NCI-H2081 (cell line): ENCODE measurements around the gene APOC4.
"Not testable (repeated sequence)": the region's sequence is repeated elsewhere in the genome, so short reads cannot be mapped to it uniquely, and the experiment has no call there.

Source experiments
- DNase-seq, 2 experiments: peaks; one replicate each; lab custom pipeline; 2025; lab: John Stamatoyannopoulos, UW

APOC4 gene

DNA sequence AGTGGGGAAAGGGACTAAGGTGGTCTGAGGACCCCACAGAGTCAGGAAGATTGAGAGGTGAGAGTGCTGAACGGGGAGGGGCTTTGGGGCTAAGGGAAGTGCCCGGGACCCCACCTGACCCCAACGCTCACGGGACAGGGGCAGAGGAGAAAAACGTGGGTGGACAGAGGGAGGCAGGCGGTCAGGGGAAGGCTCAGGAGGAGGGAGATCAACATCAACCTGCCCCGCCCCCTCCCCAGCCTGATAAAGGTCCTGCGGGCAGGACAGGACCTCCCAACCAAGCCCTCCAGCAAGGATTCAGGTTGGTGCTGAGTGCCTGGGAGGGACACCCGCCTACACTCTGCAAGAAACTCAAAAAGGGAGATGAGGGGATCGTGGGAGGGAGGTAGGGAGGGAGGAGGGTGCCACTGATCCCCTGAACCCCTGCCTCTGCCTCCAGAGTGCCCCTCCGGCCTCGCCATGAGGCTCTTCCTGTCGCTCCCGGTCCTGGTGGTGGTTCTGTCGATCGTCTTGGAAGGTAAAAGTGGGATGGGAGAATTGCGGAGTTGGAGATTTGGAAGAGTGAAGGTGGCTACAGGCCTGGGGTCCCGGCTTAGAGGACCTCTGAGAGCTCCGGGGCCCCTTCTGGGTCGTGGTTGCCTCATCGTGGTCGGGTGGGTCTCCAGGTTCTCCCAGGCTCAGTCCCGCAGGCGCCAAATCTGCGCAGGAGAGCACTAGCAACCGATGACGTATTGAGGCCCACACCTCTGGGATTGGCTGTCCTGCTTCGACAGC, 27.4 kb upstream of the APOC4 start, which contains the start of gene APOC1:
APOC1 (plus strand) TSS at position 176 of the 774 bp plus-strand sequence; CDS start at position 460, 284 bp downstream.
- DNase-seq: peak; percentile 80 to 88

DNA sequence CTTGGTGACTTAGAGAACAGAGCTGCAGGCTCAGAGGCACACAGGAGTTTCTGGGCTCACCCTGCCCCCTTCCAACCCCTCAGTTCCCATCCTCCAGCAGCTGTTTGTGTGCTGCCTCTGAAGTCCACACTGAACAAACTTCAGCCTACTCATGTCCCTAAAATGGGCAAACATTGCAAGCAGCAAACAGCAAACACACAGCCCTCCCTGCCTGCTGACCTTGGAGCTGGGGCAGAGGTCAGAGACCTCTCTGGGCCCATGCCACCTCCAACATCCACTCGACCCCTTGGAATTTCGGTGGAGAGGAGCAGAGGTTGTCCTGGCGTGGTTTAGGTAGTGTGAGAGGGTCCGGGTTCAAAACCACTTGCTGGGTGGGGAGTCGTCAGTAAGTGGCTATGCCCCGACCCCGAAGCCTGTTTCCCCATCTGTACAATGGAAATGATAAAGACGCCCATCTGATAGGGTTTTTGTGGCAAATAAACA, 17.8 kb upstream of the APOC4 start:
- DNase-seq: no peak

DNA sequence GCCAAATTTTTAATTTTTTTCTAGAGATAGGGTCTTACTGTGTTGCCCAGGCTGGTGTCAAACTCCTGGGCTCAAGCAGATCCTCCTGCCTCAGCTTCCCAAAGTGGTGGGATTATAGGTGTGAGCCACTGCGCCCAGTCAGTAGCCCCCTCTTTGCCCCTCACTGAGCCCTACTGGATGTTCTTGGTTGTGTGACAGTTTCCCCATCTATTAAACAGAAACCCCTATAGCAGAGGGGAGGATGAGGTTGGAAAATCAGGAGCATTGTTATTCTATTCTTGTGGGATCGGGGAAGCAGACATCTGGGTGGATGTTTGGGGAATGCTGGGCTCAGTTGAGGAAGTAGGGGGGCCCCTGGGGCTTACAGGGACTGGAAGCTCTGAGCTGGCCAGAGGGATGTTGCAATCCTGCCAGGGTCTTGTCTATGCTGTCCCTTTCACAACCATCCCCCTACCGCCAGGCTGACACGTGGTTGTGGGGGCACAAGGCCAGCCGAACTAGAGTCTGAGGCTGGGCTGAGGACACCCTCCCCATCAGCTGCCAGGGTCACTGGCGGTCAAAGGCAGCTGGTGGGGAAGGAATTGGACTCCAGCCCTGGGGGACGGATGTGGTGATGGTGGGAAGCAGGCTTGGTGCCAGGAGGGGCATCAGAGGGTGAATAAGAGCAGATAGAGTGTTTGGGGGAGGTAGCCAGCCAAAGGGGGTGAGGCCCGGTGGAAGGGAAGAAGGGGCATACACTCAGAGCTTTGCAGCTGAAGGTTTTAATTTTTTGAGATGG, 16.7 kb upstream of the APOC4 start:
- no peak for DNase-seq

DNA sequence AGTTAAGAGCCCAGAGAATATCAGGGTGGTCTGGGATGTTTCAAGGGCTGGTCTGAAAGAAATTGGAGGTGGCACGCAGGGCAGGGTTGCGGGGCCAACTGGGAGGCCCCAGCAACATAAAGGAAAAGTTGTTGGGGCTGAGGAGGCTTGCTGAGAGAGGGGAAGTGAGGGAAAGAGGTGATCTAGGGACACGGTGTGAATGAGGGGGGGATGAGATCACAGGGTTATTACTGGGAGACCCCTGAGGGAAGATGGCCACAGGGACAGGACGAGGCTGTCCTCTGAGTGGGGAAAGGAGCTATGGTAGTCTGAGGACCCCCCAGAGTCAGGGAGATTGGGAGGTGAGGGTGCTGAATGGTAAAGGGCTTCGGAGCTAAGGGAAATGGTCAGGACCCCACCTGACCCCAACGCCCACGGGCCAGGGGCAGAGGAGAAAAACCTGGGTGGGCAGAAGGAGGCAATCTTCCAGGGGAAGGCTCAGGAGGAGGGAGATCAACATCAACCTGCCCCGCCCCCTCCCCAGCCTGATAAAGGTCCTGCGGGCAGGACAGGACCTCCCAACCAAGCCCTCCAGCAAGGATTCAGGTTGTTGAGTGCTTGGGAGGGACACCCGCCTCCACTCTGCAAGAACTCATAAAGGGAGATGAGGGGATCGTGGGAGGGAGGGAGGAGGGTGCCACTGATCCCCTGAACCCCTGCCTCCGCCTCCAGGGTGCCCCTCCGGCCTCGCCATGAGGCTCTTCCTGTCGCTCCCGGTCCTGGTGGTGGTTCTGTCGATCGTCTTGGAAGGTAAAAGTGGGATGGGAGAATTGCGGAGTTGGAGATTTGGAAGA, 15.6 kb upstream of the APOC4 start:
- not testable (repeated sequence) for DNase-seq

DNA sequence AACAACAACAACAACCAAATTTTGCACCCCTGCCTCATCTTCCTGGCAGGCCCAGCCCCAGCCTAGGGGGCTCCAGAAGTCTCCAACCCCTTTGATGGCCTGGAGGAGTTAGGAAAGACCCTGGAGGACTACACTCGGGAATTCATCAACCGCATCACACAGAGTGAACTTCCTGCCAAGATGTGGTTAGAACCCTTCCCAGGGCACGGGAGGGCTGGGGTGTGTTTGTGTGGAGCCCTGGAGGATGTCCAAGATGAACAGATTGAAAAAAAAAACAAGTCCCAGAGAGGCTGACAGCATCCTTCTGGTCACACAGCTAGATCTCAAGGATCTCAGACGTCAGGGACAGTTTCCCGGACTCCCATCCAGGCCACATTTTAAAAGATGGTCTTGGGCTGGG, 14.3 kb upstream of the APOC4 start:
- DNase-seq: no peak

DNA sequence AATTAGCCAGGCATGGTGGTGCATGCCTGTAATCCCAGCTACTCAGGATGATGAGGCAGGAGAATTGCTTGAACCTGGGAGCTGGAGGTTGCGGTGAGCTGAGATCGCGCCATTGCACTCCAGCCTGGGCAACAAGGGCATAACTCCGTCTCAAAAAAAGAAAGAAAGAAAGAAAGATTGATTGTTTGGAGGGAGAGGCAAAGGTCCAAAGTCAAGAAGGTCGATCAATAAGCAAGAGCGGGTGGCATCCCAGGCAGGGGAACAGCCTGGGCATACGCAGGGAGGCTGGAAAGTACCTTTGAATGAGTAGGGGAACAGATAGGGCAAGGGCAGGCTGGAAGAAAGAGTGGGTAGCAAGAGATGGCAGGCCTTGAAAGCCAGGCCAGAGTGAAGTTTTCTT, 11.9 kb upstream of the APOC4 start:
- DNase-seq: no peak

DNA sequence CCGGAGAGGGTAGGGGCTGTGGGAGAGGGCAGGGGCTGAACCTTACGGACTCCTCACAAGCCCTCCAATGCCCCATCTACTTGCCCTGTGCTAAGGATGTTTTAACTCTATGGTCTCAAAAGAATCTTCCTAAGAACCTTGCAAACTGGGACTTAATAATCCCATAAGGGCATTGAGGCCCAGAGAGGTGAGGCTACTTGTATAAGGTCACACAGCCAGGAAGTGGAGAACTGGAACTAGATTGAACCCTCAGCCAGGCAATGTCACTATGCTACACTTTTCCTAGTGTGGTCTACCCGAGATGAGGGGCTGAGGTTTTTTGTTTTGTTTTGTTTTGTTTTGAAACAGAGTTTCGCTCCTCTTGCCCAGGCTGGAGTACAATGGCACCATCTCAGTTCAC, 10.5 kb upstream of the APOC4 start:
- DNase-seq: no peak

DNA sequence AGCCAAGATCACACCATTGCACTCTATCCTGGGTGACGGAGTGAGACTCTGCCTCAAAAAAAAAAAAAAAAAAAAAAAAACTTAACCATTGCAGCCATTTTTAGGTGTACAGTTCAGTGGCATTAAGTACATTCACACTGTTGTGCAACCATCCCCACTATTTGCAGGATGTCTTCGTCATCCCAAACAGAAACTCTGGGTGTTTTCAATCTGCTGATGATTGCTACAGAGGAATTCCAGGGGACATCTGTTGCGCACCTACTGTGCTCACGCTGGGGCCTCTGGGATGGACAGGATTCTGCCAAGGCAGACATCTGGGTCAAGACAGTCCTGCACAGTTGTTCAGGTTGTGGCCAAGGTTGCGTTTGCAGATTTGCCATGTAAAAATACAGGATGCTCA, 2.4 kb upstream of the APOC4 start:
- no peak for DNase-seq

DNA sequence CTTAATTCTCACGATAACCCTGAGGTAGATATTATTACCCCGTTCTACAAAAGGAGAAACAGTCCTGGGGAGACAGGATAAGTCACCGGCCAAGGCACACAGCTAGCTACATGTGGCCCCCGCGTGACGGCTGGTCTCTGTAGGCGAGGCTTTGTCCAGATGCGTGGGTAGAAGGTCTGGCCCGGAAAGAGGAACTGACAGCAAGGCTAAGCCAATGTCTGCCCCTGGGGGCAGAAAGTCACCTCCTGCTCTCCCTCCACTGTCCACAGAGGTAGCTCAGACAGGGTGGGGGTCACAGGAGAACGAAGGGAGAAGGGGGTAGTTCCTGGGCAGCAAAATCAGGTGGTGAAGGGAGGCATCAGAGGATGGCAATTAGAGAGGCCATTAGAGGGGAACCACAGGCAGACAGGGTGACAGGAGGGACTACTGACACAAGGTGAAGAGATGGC, 1.8 kb downstream of the APOC4 start:
- no peak for DNase-seq

DNA sequence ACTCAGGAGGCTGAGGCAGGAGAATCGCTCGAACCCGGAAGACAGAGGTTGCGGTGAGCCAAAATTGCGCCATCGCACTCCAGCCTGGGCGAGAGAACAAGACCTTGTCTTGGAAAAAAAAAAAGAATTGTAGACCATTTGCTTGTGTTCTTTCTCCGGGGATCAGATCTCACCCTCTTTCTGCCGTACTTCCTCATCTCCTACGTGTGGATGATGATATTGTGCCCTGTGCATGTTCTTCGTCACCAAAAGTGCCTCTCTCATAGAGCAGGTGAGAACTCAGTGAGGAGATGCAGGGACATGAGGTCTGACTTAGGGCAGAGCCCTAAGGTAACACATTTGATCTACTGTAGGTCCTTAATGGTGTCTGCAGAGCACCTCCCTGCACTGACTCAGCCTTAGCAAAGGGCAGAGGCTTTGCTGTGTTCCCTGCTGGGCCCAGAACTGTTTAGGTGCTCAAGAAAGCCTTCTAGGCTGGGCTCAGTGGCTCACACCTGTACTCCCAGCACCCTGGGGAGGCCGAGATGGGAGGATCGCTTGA, 5.1 kb downstream of the APOC4 start:
- no peak for DNase-seq

DNA sequence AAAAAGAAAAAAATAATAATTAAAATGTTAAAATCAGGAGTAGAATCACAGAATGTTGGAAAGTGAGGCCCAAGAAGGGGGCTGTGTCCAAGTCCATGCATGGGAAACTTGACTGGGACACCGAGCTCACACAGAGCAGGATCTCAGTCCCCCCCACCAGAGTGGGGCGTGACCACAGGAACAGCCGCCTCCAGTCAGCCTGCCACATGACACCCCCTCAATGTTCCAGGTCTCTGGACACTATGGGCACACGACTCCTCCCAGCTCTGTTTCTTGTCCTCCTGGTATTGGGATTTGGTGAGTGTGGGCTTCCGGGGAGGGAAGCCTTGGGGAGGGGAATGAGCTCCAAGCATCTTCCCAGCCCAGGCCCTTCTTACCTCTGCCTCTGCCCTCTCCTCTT, 6.2 kb downstream of the APOC4 start:
- DNase-seq: no peak

DNA sequence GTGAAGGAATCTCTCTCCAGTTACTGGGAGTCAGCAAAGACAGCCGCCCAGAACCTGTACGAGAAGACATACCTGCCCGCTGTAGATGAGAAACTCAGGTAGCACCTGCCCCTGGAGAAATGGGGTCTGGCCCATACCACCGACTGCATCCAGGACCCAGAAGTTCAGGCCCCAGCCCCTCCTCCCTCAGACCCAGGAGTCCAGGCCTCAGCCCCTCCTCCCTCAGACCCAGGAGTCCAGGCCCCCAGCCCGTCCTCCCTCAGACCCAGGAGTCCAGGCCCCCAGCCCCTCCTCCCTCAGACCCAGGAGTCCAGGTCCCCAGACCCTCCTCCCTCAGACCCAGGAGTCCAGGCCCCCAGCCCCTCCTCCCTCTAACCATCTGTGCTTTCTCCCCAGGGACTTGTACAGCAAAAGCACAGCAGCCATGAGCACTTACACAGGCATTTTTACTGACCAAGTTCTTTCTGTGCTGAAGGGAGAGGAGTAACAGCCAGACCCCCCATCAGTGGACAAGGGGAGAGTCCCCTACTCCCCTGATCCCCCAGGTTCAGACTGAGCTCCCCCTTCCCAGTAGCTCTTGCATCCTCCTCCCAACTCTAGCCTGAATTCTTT, 6.8 kb downstream of the APOC4 start:
- no peak for DNase-seq

DNA sequence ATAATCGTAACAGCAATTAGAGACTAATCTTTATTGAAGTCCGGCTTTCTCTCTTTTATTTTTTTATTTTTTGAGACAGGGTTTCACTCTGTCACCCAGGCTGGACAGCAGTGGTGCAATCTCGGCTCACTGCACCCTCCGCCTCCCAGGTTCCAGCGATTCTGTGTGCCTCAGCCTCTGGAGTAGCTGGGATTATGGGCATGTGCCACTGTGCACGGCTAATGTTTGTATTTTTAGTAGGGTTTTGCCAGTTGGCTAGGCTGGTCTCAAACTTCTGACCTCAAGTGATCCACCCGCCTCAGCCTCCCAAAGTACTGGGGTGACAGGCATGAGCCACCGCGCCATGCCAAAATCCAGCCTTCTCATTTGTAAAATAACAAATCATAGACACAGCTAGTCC, 7.5 kb downstream of the APOC4 start:
- no peak for DNase-seq

DNA sequence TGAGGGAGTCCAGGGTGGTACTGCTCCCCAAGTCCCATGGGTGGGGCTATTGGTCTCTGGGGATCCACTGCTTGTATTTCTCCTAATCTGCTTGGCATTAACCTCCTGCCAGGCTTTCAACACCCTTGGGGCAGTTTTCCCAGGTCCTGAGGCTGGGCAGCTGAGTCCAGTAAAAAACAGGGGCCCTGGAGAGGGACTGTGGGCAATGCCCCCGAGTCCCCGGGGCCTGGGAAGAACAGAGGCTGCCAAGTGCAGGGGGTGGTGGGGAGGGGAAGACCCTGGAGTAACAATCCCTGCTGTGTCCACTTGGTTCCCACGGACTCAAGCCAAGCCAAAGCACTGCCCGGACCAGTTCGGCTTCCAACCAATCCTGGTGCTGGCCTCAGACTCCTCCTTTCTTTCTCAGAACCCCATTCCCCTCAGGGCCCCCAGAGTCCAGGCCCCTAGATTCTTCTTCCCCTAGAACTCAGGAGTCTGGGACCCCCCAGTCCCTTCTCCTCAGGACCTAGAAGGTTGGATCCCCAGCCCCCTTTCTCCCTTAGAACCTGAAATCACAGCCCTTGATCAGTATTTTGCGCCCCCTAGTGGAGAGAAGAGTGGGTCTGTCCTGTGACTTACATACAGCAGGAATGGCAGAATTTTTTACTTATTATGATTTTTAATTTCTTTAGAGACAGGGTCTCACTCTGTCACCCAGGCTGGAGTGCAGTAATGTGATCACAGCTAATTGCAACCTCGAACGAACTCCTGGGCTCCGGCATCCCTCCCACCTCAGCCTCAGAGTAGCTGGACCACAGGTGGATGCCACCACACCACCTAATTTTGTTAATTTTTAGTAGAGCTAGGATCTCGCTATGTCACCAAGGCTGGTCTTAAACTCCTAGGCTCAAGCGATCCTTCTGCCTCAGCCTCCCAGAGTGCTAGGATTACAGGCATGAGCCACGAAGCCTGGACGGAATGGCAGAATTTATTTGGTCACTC, 9.4 kb downstream of the APOC4 start:
- peak; percentile 71 to 80 for DNase-seq

DNA sequence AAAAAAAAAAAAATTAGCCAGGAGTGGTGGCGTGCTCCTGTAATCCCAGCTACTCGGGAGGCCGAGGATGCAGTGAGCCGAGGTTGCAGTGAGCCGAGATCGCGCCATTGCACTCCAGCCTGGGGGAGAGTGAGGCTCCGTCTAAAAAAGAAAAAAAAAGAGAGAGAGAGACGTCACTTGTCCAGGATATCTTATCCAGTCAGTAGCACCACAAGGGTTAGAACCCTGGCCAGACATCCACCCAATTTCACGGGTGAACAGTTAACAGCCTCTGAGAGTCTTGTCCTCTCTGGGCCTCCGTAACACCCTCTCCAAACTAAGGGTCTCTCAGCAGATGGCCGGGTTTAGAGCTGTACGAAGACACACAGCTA, 12.2 kb downstream of the APOC4 start:
- DNase-seq: no peak

DNA sequence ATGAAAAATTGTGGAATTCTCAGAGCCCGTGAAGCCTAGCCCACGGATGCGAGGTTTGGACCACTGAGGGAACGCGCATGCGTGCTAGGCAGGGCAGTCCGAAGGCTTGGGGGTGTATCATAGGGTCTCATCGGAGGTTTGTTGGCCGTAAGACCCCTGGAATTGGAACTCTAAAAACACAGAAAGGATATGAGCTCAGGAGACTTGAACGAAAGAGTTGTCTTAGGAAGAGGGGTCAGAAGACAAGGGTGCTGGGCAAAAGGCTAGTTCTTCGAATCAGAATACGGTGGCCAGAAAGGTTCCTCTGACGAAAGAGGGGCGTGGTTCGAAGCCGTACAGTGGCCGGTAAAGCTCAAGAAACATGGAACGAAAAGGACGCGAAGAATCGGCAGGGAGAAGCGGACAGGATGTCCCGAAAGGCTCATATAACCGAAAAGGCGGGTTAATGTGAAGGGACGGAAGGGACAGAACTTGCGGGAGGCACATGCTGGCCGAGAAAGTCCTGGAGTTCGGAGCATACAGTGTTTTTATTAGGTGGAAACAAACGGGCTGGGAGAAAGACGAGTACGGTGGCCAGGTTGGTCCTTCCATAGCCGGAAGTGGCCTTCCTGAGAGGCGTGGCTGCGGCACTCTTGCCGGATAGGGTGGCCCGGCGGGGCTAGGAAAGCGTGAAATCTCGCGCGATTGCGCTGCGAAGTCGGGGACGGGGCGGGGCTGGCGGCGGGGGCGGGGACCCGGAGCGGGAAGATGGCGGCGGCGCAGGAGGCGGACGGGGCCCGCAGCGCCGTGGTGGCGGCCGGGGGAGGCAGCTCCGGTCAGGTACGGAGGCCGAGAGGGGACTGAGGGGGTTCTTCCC, 12.8 kb downstream of the APOC4 start, which contains the start of gene CLPTM1:
CLPTM1 (plus strand) TSS at position 732 of the 856 bp plus-strand sequence; CDS start at position 748, 16 bp downstream.
- peak; percentile 95 for DNase-seq

DNA sequence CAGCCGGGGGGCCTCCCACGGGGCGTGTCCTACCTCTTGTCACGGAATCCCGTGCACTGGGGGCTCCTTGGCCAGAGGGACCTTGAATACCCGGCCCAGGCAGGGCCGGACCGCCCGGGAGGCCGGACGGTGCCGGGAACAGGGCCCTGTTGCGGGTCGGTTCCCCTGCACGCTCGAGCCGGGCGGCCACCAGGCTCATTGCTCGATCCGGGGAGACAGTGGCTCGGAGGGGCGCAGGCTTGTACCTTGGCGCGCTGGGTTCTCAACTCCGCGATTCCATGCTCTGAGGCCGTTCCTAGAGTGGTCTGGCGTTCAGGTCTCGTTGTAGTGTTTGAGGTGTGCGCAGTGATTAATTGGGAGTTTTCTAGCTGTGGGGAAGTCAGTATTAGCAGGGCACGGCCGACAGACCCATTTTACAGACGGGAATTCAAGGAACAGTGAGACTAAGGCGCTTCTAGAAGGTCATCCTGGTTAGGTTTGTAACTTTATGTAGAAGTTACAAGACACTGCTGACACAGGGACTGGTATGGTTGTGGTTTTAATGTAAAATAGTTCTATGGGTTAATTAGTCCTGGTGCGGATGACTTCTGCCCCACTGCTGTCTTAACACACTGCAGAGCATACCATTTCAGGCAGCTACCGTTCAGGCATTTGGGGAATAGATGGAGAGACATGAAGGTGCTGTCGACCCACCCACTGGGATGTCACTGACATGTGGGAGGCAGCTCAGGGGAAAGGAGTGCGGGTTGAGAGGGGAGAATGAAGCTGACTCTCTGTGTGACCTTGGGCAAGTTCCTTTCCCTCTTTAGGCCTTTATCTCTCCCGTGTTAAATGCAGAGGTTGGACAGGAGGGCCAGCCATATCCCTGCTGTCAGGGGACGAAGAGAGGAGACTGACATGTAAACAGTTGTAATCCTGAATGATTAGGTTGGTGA, 13.7 kb downstream of the APOC4 start:
- DNase-seq: no peak

DNA sequence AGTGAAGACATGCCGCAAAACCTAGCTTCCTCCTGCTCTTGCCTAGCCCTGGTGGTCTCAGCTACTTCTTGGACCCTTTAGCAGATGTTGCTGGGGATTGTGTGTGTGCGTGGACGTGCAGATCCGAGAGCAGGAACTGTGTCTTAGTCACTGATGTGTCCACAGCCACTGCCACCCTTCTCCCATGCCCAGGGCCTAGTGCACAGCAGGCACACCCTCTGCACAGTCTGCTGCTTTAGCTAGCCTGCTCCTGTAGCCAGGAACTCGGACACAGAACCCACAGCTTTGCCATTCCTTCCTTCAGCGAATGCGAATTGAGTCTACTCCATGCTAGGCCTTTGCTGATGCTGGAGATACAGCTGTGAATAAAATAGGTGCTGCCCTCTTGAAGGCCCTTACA, 15.5 kb downstream of the APOC4 start:
- no peak for DNase-seq
